ENCODE data around the gene RFPL2. TPM values are rescaled to one million over a fixed set of nuclear protein-coding genes. Genes with fewer than 3 reads are reported as not detected.

RFPL2 gene
- total and polyA plus RNA-seq, 4 experiments from 2014 or later: 0.61 to 4.7 (median 2.2) TPM

- CTCF ChIA-PET (ENCODE audit: partially characterized antibody): interaction anchor here (1.0 to 2.4 kb wide), 2 partner anchors 12 to 18 kb away, joined by 3 to 10 read pairs; no protein-coding TSS in a partner anchor
- Histone ChIP-seq H3K27ac (ENCODE audit: low read depth, low read length) (no peak overlapping the region), H3K4me3 (ENCODE audit: low read length in 2 of 2) (no peak overlapping the region), H3K36me3 (ENCODE audit: insufficient read depth, low read length) (no peaks in the 10 kb centered on the region), H3K27me3 (ENCODE audit: insufficient read depth, low read length) (no peaks in the 10 kb centered on the region), H3K9me3 (ENCODE audit: control insufficient read depth in 1 of 2, low read length in 2 of 2) (no peaks in the 10 kb centered on the region), H3K4me1 (ENCODE audit: insufficient read depth, low read length) (peaks cover 46% of the 10 kb centered on the region)
- POLR2A ChIA-PET (ENCODE audit: partially characterized antibody): no interaction called here
- Mint-ChIP-seq H3K27ac (peak overlapping the region in 3 of 7 donors; percentile 29 to 95 (median 79)), H3K27me3 (peaks cover 0 to 2% of the 10 kb centered on the region in 2 donors), H3K9me3 (peaks cover 0 to 1% (median 0%) of the 10 kb centered on the region in 8 donors), H3K36me3 (peaks cover 0 to 18% of the 10 kb centered on the region in 2 donors), H3K4me3 (peak overlapping the region in 6 of 8 donors; percentile 33 to 93 (median 60)), H3K4me1 (peaks cover 20 to 59% (median 43%) of the 10 kb centered on the region in 4 donors)
- no peak for DNase-seq
- intact Hi-C loops (cut with micrococcal nuclease): loop anchor here (2.0 kb wide), 1 partner anchor 61 kb away; no protein-coding TSS in a partner anchor
These were observed 1.3 kb upstream of the RFPL2 start for GRCh38 chr22:32205974-32206773.

GRCh38 chr22:32204040-32204855 lies 625 bp downstream of the RFPL2 start:
- H3K4me3 Mint-ChIP-seq: peak overlapping the region; percentile 81 to 93 (median 88)
- DNase-seq: peak; percentile 22 to 74 (median 42)
- CTCF ChIA-PET (ENCODE audit: partially characterized antibody): interaction anchor here (0.9 to 1.0 kb wide), 2 partner anchors 64 to 207 kb away, joined by 3 read pairs; no protein-coding TSS in a partner anchor

GRCh38 chr22:32203181-32204039 lies 1.5 kb downstream of the RFPL2 start:
- Histone ChIP-seq H3K27me3 (ENCODE audit: insufficient read depth, low read length) (no peaks in the 10 kb centered on the region), H3K9me3 (ENCODE audit: control insufficient read depth in 1 of 2, low read length in 2 of 2) (no peaks in the 10 kb centered on the region), H3K27ac (ENCODE audit: low read depth, low read length) (peak overlapping the region; percentile 15), H3K4me1 (ENCODE audit: insufficient read depth, low read length) (peaks cover 64% of the 10 kb centered on the region), H3K36me3 (ENCODE audit: insufficient read depth, low read length) (no peaks in the 10 kb centered on the region), H3K4me3 (ENCODE audit: low read length in 2 of 2) (peak overlapping the region; percentile 44 to 52)
- ChIA-PET POLR2A (ENCODE audit: partially characterized antibody) (no interaction called here), CTCF (ENCODE audit: partially characterized antibody) (interaction anchor here (1.3 kb wide), 1 partner anchor 31 kb away, joined by 4 read pairs; no protein-coding TSS in a partner anchor)
- Mint-ChIP-seq H3K9me3 (peaks cover 0 to 2% (median 0%) of the 10 kb centered on the region in 8 donors), H3K4me1 (peaks cover 29 to 86% (median 63%) of the 10 kb centered on the region in 4 donors), H3K27me3 (peaks cover 0 to 2% of the 10 kb centered on the region in 2 donors), H3K36me3 (peaks cover 0 to 11% of the 10 kb centered on the region in 2 donors), H3K4me3 (peak overlapping the region; percentile 81 to 93 (median 88)), H3K27ac (peak overlapping the region in 5 of 7 donors; percentile 21 to 95 (median 57))
- intact Hi-C loops (cut with micrococcal nuclease): loop anchor here (2.0 to 5.0 kb wide), 2 partner anchors 59 to 64 kb away; no protein-coding TSS in a partner anchor
- DNase-seq: peak in 1 of 5 donors; percentile 11

More at GRCh38 chr22:32204040-32204855, 625 bp downstream of the RFPL2 start:
- Mint-ChIP-seq H3K36me3 (peaks cover 0 to 9% of the 10 kb centered on the region in 2 donors), H3K27ac (peak overlapping the region; percentile 8 to 95 (median 84)), H3K27me3 (peaks cover 0 to 2% of the 10 kb centered on the region in 2 donors), H3K9me3 (peaks cover 0 to 2% (median 0%) of the 10 kb centered on the region in 8 donors), H3K4me1 (peaks cover 29 to 78% (median 59%) of the 10 kb centered on the region in 4 donors)
- Histone ChIP-seq H3K27me3 (ENCODE audit: insufficient read depth, low read length) (no peaks in the 10 kb centered on the region), H3K9me3 (ENCODE audit: control insufficient read depth in 1 of 2, low read length in 2 of 2) (no peaks in the 10 kb centered on the region), H3K4me1 (ENCODE audit: insufficient read depth, low read length) (peaks cover 64% of the 10 kb centered on the region), H3K4me3 (ENCODE audit: low read length in 2 of 2) (peak overlapping the region in 1 of 2 donors; percentile 44), H3K27ac (ENCODE audit: low read depth, low read length) (peak overlapping the region; percentile 15), H3K36me3 (ENCODE audit: insufficient read depth, low read length) (no peaks in the 10 kb centered on the region)
- intact Hi-C loops (cut with micrococcal nuclease): loop anchor here (2.0 to 5.0 kb wide), 2 partner anchors 59 to 63 kb away; no protein-coding TSS in a partner anchor
- POLR2A ChIA-PET (ENCODE audit: partially characterized antibody): no interaction called here

- Mint-ChIP-seq H3K4me1 (peaks cover 29 to 86% (median 62%) of the 10 kb centered on the region in 4 donors), H3K27ac (peak overlapping the region in 5 of 7 donors; percentile 50 to 95 (median 74)), H3K9me3 (peaks cover 0 to 2% (median 0%) of the 10 kb centered on the region in 8 donors), H3K4me3 (peak overlapping the region; percentile 81 to 93 (median 88)), H3K36me3 (peaks cover 0 to 10% of the 10 kb centered on the region in 2 donors), H3K27me3 (peaks cover 0 to 2% of the 10 kb centered on the region in 2 donors)
- intact Hi-C loops (cut with micrococcal nuclease): loop anchor here (1.0 to 5.0 kb wide), 2 partner anchors 65 to 271 kb away; no protein-coding TSS in a partner anchor
- no peaks in the 10 kb centered on the region for H3K9me3 ChIP-seq (ENCODE audit: control insufficient read depth in 1 of 2, low read length in 2 of 2)
- peak overlapping the region; percentile 44 to 52 for H3K4me3 ChIP-seq (ENCODE audit: low read length in 2 of 2)
- H3K27me3 ChIP-seq (ENCODE audit: insufficient read depth, low read length): no peaks in the 10 kb centered on the region
- H3K27ac ChIP-seq (ENCODE audit: low read depth, low read length): peak overlapping the region; percentile 15
- CTCF ChIA-PET (ENCODE audit: partially characterized antibody): interaction anchor here (0.5 to 1.6 kb wide), 8 partner anchors 9 to 113 kb away, joined by 3 to 11 read pairs (median 4); no protein-coding TSS in a partner anchor
- H3K36me3 ChIP-seq (ENCODE audit: insufficient read depth, low read length): no peaks in the 10 kb centered on the region
- peak; percentile 32 to 56 (median 38) for DNase-seq
- peaks cover 64% of the 10 kb centered on the region for H3K4me1 ChIP-seq (ENCODE audit: insufficient read depth, low read length)
- POLR2A ChIA-PET (ENCODE audit: partially characterized antibody): no interaction called here
These were observed 2.2 kb downstream of the RFPL2 start for GRCh38 chr22:32202539-32203180.

- peaks cover 0 to 2% (median 0%) of the 10 kb centered on the region in 8 donors for H3K9me3 Mint-ChIP-seq
- ChIA-PET POLR2A (ENCODE audit: partially characterized antibody) (no interaction called here), CTCF (ENCODE audit: partially characterized antibody) (interaction anchor here (0.5 to 1.6 kb wide), 8 partner anchors 9 to 112 kb away, joined by 3 to 11 read pairs (median 4); no protein-coding TSS in a partner anchor)
- H3K4me1 Mint-ChIP-seq: peaks cover 28 to 85% (median 60%) of the 10 kb centered on the region in 4 donors
- peaks cover 0 to 2% of the 10 kb centered on the region in 2 donors for H3K27me3 Mint-ChIP-seq
- H3K27ac Mint-ChIP-seq: peak overlapping the region in 6 of 7 donors; percentile 35 to 95 (median 66)
- intact Hi-C loops (cut with micrococcal nuclease): loop anchor here (1.0 to 5.0 kb wide), 2 partner anchors 65 to 271 kb away; no protein-coding TSS in a partner anchor
- DNase-seq: no peak
- H3K36me3 Mint-ChIP-seq: peaks cover 0 to 7% of the 10 kb centered on the region in 2 donors
- Histone ChIP-seq H3K27ac (ENCODE audit: low read depth, low read length) (no peak overlapping the region), H3K4me3 (ENCODE audit: low read length in 2 of 2) (peak overlapping the region in 1 of 2 donors; percentile 44), H3K36me3 (ENCODE audit: insufficient read depth, low read length) (no peaks in the 10 kb centered on the region), H3K27me3 (ENCODE audit: insufficient read depth, low read length) (no peaks in the 10 kb centered on the region), H3K4me1 (ENCODE audit: insufficient read depth, low read length) (peaks cover 64% of the 10 kb centered on the region), H3K9me3 (ENCODE audit: control insufficient read depth in 1 of 2, low read length in 2 of 2) (no peaks in the 10 kb centered on the region)
- H3K4me3 Mint-ChIP-seq: peak overlapping the region; percentile 81 to 93 (median 88)
These were observed 2.7 kb downstream of the RFPL2 start for GRCh38 chr22:32202161-32202538.
